Measurements from ENCODE around the gene PPY. TPM values are rescaled to one million over a fixed set of nuclear protein-coding genes. Genes with fewer than 3 reads are reported as not detected.
"Not testable (repeated sequence)": the region's sequence is repeated elsewhere in the genome, so short reads cannot be mapped to it uniquely, and the experiment has no call there.

PPY gene
- total and polyA plus RNA-seq, 2 experiments from 2014 or later, result not detected

DNA sequence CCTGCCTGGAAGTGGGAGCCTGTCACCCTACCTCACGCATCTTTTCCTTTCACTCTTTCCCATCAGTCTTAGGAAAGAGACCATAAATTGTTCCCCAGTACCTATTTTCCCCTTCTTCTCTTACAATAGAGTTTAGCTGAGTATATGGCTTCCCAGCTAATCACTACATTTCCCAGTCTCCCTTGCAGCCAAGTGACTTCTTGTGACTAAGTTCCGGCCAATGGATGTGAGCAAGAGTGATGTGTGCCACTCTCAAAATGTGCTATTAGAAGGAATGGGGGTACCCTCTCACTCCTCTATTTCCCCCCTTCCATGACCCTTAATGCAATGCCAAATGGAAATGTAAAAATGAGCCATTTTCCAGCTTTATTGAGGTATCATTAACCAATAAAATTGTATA is 19.7 kb upstream of the PPY start:
- Histone ChIP-seq H3K79me2 (no peaks in the 10 kb centered on the region), H3K27me3 (peaks cover 14% of the 10 kb centered on the region), H4K20me1 (ENCODE audit: insufficient read depth, poor library complexity, severe bottlenecking) (no peaks in the 10 kb centered on the region), H3K4me1 (ENCODE audit: insufficient read depth) (no peaks in the 10 kb centered on the region), H3K9me3 (ENCODE audit: low read depth) (no peaks in the 10 kb centered on the region), H3K4me2 (no peak overlapping the region), H3K27ac (no peak overlapping the region), H3K9me2 (replicated peaks; ENCODE audit: insufficient read depth) (no peaks in the 10 kb centered on the region), H3K4me3 (no peak overlapping the region), H3K36me3 (replicated peaks; ENCODE audit: insufficient read depth, low read depth) (no peaks in the 10 kb centered on the region), H2AFZ (no peak overlapping the region)
- no peak for TF ChIP-seq EZH2 (IDR thresholded peaks at IDR 0.05; ENCODE audit: borderline replicate concordance)
- TF ChIP-seq, protein P1, sequence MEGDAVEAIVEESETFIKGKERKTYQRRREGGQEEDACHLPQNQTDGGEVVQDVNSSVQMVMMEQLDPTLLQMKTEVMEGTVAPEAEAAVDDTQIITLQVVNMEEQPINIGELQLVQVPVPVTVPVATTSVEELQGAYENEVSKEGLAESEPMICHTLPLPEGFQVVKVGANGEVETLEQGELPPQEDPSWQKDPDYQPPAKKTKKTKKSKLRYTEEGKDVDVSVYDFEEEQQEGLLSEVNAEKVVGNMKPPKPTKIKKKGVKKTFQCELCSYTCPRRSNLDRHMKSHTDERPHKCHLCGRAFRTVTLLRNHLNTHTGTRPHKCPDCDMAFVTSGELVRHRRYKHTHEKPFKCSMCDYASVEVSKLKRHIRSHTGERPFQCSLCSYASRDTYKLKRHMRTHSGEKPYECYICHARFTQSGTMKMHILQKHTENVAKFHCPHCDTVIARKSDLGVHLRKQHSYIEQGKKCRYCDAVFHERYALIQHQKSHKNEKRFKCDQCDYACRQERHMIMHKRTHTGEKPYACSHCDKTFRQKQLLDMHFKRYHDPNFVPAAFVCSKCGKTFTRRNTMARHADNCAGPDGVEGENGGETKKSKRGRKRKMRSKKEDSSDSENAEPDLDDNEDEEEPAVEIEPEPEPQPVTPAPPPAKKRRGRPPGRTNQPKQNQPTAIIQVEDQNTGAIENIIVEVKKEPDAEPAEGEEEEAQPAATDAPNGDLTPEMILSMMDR (IDR thresholded peaks at IDR 0.05; ENCODE audit: poor library complexity), result no peak
- no peak for TF ChIP-seq EZH2phosphoT487 (IDR thresholded peaks at IDR 0.05; ENCODE audit: low read depth, severe bottlenecking, unreplicated experiment)
- WGBS (ENCODE audit: low lambda C conversion rate, missing lambda C conversion rate), result 81% methylated on average over 2 of the region's 2 CpGs
- DNase-seq (ENCODE audit: low spot score), result no peak

DNA sequence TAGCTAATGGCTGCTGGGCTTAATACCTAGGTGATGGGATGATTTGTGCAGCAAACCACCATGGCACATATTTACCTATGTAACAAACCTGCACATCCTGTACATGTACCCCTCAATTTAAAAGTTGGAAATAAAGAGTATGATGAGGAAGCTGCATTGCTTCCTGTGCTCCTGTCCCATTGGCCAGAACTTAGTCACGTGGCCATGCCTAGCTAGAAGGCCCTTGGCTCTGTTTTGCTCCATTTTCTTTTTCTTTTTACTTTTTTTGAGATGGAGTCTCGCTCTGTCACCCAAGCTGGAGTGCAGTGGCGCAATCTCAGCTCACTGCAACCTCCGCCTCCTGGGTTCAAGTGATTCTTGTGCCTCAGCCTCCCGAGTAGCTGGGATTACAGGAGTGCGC is 19.0 kb upstream of the PPY start:
- WGBS (ENCODE audit: low lambda C conversion rate, missing lambda C conversion rate), result 87% methylated on average over 6 of the region's 6 CpGs
- not testable (repeated sequence) for H3K27ac ChIP-seq; H3K4me1 ChIP-seq (ENCODE audit: insufficient read depth)

DNA sequence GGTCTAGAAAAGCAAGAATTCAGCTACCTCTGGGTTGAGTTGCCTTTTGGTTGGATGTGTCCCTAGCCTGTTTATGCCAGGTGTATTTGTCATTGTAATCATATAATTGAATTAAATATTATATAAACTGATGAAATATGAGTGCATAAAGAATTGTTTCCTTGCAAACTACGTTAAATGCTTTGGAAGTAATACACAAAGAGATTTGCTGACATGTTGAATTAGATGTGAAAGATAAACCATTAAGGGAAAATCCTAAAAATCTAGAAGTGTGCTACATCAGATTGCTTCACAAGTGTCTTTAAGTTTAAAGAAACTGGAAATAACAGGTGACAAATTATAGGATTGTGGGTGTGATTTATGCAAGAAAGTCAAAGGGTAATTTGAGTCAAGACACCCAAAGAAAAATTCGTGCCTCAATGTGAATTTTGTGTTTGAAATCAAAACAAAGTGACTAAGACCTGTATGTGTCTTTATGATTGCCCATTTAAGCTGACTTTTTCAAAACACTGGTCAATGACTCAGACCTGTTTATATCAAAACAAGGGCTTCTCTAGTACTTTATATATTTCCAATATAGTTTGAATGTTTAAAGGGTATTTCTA is 16.6 kb upstream of the PPY start:
- Histone ChIP-seq H3K9me3 (ENCODE audit: low read depth) (no peaks in the 10 kb centered on the region), H3K4me1 (ENCODE audit: insufficient read depth) (no peaks in the 10 kb centered on the region), H3K9me2 (replicated peaks; ENCODE audit: insufficient read depth) (no peaks in the 10 kb centered on the region), H3K27ac (no peak overlapping the region), H3K4me2 (no peak overlapping the region), H3K36me3 (replicated peaks; ENCODE audit: insufficient read depth, low read depth) (no peaks in the 10 kb centered on the region), H3K27me3 (peaks cover 38% of the 10 kb centered on the region), H3K4me3 (no peak overlapping the region), H3K79me2 (no peaks in the 10 kb centered on the region), H2AFZ (no peak overlapping the region), H4K20me1 (ENCODE audit: insufficient read depth, poor library complexity, severe bottlenecking) (no peaks in the 10 kb centered on the region)
- 58% methylated on average over 2 of the region's 2 CpGs for WGBS (ENCODE audit: low lambda C conversion rate, missing lambda C conversion rate)
- TF ChIP-seq EZH2phosphoT487 (IDR thresholded peaks at IDR 0.05; ENCODE audit: low read depth, severe bottlenecking, unreplicated experiment) (no peak), EZH2 (IDR thresholded peaks at IDR 0.05; ENCODE audit: borderline replicate concordance) (no peak)
- TF ChIP-seq, protein P1 (IDR thresholded peaks at IDR 0.05; ENCODE audit: poor library complexity), result no peak
- DNase-seq (ENCODE audit: low spot score), result no peak

More for the DNA sequence above, 19.0 kb upstream of the PPY start:
- not testable (repeated sequence) for H3K4me2 ChIP-seq; H3K9me2 ChIP-seq (replicated peaks; ENCODE audit: insufficient read depth); H3K9me3 ChIP-seq (ENCODE audit: low read depth); H3K36me3 ChIP-seq (replicated peaks; ENCODE audit: insufficient read depth, low read depth); H4K20me1 ChIP-seq (ENCODE audit: insufficient read depth, poor library complexity, severe bottlenecking); H3K4me3 ChIP-seq; H2AFZ ChIP-seq; DNase-seq (ENCODE audit: low spot score); H3K79me2 ChIP-seq
- H3K27me3 ChIP-seq, result peaks cover 14% of the 10 kb centered on the region

DNA sequence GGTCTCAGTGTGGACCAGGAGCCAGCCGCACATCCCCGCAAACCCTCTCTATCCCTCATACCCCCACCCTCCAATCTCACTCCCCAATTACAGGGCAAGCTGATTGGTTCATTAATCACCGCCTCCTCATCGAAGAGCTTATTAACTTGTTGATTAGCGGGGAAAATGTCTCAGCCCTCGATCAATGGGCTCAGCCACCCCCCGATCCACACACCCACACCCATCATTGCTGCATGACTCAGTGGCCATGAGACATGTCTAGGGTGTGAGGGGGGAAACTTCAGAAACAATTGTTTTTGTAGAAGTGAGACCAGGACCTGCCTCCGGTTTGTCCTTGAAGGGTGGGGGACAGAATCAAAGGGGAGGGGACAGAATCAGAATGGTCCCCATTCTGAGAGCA is 13.9 kb upstream of the PPY start:
- Histone ChIP-seq H3K36me3 (replicated peaks; ENCODE audit: insufficient read depth, low read depth) (no peaks in the 10 kb centered on the region), H3K79me2 (no peaks in the 10 kb centered on the region), H3K9me3 (ENCODE audit: low read depth) (no peaks in the 10 kb centered on the region), H3K9me2 (replicated peaks; ENCODE audit: insufficient read depth) (no peaks in the 10 kb centered on the region), H3K27ac (no peak overlapping the region), H3K4me3 (no peak overlapping the region), H3K4me1 (ENCODE audit: insufficient read depth) (peaks cover 11% of the 10 kb centered on the region), H3K27me3 (peaks cover 49% of the 10 kb centered on the region), H3K4me2 (no peak overlapping the region), H2AFZ (no peak overlapping the region), H4K20me1 (ENCODE audit: insufficient read depth, poor library complexity, severe bottlenecking) (no peaks in the 10 kb centered on the region)
- TF ChIP-seq EZH2phosphoT487 (IDR thresholded peaks at IDR 0.05; ENCODE audit: low read depth, severe bottlenecking, unreplicated experiment) (no peak), EZH2 (IDR thresholded peaks at IDR 0.05; ENCODE audit: borderline replicate concordance) (no peak)
- TF ChIP-seq, protein P1 (IDR thresholded peaks at IDR 0.05; ENCODE audit: poor library complexity), result no peak
- 84% methylated on average over 8 of the region's 8 CpGs for WGBS (ENCODE audit: low lambda C conversion rate, missing lambda C conversion rate)
- no peak for DNase-seq (ENCODE audit: low spot score)
